Measurements from ENCODE around the gene CPTP. TPM values are rescaled to one million over a fixed set of nuclear protein-coding genes. Genes with fewer than 3 reads are reported as not detected.
A peak's percentile ranks its signal among the peaks of the same experiment; 100 is the strongest.
"Not testable (repeated sequence)": the region's sequence is repeated elsewhere in the genome, so short reads cannot be mapped to it uniquely, and the experiment has no call there.

Gene CPTP
- total RNA-seq, 2 donors from 2014 or later: 15.6 to 33.0 TPM

DNA sequence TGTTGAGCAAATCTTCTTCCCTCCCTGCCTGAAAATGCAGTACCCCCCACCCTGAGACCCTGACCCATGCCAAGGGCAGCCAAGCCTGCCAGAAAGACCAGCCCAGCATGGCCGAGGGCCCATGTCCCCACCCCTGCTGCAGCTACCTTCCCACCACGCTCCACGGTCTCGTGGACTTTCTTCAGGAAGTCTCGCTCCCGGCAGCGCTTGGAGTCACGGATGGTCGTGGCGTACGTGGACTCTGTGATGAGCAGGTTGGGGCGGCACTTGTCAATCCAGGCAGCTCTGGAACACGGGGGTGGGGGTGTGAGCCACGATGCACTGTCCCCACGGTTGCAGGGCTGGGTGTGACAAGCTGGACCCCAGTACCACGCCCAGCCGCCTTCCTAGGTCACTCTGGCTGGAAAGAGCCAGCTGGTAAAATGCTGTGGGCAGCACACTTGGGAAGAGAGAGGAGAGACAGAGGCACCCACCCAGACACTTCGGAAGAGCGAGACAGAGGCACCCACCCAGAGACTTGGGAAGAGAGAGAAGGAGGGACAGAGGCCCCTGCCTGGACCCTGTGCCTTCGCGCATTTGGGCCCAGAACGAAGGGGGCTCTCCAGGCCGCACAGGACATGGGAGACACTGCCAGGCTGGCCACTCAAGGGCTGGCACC, 9.8 kb upstream of the CPTP start:
- H3K27ac ChIP-seq: no peak overlapping the region
- no peak for DNase-seq
- intact Hi-C loops (cut with DNase I): no loop called here
- H3K9me3 ChIP-seq: no peaks in the 10 kb centered on the region
- peaks cover 9 to 32% of the 10 kb centered on the region in 2 donors for H3K36me3 ChIP-seq (replicated peaks in 1 of 2; ENCODE audit: insufficient read depth in 1 of 2, low read depth in 2 of 2)
- no peaks in the 10 kb centered on the region for H3K27me3 ChIP-seq
- TF ChIP-seq CTCF (IDR thresholded peaks at IDR 0.05) (no peak), POLR2A (IDR thresholded peaks at IDR 0.05) (no peak)
- H3K4me1 ChIP-seq: peaks cover 28% of the 10 kb centered on the region
- no peak for ATAC-seq
- H3K4me3 ChIP-seq: no peak overlapping the region
- 89 to 92% methylated on average over 15 to 23 of the region's 23 CpGs for WGBS, 2 donors

DNA sequence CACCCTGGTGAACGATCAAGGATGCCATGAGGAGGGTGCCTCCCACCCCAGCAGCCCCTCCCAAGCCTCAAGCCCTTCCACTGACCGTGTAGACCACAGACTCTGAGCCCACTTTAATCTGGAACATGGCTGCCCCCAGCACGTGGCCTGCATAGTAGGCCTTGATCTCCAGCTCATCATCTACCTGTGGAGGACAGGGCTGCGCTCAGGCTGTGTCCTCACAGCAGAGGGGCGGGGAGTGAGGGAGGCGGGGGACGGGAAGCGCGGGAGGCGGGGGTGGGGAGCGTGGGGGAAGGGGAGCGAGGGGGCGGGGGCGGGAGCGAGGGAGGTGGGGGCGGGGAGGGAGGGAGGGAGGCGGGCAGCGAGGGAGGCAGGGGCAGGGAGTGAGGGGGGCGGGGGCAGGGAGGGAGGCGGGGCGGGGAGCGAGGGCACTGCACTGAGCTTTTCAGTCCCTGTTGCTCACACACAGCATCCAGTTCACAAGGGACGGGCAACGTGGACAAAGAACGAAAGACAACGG, 9.1 kb upstream of the CPTP start:
- intact Hi-C loops (cut with DNase I): no loop called here

GRCh38 chr1:1316199-1316598, 8.4 kb upstream of the CPTP start:
- DNase-seq; H3K27ac ChIP-seq; intact Hi-C loops (cut with DNase I); H3K27me3 ChIP-seq; H3K9me3 ChIP-seq; H3K4me3 ChIP-seq; ATAC-seq: not testable (repeated sequence)
- Histone ChIP-seq H3K4me1 (peaks cover 26% of the 10 kb centered on the region), H3K36me3 (replicated peaks in 1 of 2; ENCODE audit: insufficient read depth in 1 of 2, low read depth in 2 of 2) (peaks cover 9 to 32% of the 10 kb centered on the region in 2 donors)
- WGBS, 2 donors: 89% methylated on average over 8 of the region's 8 CpGs

More for the DNA sequence above, 9.1 kb upstream of the CPTP start:
- H3K9me3 ChIP-seq: no peaks in the 10 kb centered on the region
- no peak for ATAC-seq
- no peak for TF ChIP-seq CTCF (IDR thresholded peaks at IDR 0.05)
- TF ChIP-seq POLR2A (IDR thresholded peaks at IDR 0.05): no peak
- H3K27me3 ChIP-seq: no peaks in the 10 kb centered on the region
- H3K36me3 ChIP-seq (replicated peaks in 1 of 2; ENCODE audit: insufficient read depth in 1 of 2, low read depth in 2 of 2): peaks cover 9 to 32% of the 10 kb centered on the region in 2 donors
- peaks cover 22% of the 10 kb centered on the region for H3K4me1 ChIP-seq
- no peak overlapping the region for H3K4me3 ChIP-seq
- no peak overlapping the region for H3K27ac ChIP-seq
- WGBS, 2 donors: 82 to 88% methylated on average over 7 to 13 of the region's 26 CpGs
- DNase-seq: no peak

DNA sequence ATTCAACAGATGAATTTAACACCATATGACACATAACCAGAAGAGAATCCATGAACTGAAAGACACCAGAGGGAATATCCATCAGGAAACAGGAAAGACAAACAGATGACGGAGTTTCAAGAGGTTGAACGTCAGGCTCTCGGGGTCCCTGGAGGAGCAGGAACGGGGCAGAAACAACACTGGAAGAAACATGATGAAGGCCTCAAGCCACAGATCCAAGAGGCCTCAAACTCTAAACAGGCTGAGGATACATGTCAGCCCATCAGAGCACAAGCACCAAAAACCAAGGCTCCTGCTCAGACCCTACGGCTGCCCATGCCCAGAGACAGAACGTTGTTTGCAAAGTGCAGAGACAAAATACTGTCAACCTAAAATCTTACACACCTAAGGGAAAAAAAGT, 7.2 kb upstream of the CPTP start:
- no peaks in the 10 kb centered on the region for H3K27me3 ChIP-seq
- peak overlapping the region in 2 of 4 donors; percentile 73 to 77 for H3K27ac ChIP-seq
- intact Hi-C loops (cut with DNase I): no loop called here
- TF ChIP-seq CTCF (IDR thresholded peaks at IDR 0.05) (no peak), POLR2A (IDR thresholded peaks at IDR 0.05) (no peak)
- peaks cover 37% of the 10 kb centered on the region for H3K4me1 ChIP-seq
- ATAC-seq: no peak
- no peak for DNase-seq
- peaks cover 9 to 23% of the 10 kb centered on the region in 2 donors for H3K36me3 ChIP-seq (replicated peaks in 1 of 2; ENCODE audit: insufficient read depth in 1 of 2, low read depth in 2 of 2)
- no peak overlapping the region for H3K4me3 ChIP-seq
- 87 to 93% methylated on average over 6 of the region's 6 CpGs for WGBS, 2 donors
- no peaks in the 10 kb centered on the region for H3K9me3 ChIP-seq

DNA sequence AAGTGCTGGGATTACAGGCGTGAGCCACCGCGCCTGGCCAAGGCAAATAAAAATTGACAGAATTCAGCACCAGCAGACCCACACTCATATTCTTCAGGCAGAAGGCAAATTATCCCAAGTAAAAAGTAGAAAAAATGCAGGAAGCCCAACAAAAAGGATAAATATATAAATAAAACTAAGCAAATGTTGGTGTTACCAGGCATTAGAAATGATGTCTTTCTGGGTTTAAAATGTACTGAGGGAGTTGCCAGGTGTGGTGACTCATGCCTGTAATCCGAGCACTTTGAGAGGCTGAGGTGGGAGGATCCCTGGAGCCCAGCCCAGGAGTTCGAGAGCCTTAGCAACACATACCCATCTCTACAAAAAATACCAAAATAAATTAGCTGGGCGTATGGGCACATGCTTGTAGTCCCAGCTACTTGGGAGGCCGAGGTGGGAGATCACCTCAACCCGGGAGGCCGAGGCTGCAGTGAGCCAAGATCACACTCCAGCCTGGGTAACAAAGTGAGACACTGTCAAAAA, 6.4 kb upstream of the CPTP start:
- intact Hi-C loops (cut with DNase I): no loop called here
- H3K9me3 ChIP-seq: no peaks in the 10 kb centered on the region
- peaks cover 3 to 17% of the 10 kb centered on the region in 2 donors for H3K36me3 ChIP-seq (replicated peaks in 1 of 2; ENCODE audit: insufficient read depth in 1 of 2, low read depth in 2 of 2)
- peak; percentile 82 to 91 (median 88) for DNase-seq
- H3K27ac ChIP-seq: peak overlapping the region in 3 of 4 donors; percentile 25 to 77 (median 73)
- no peak overlapping the region for H3K4me3 ChIP-seq
- WGBS, 2 donors: 69% methylated on average over 9 of the region's 9 CpGs
- ATAC-seq: peak; percentile 90
- H3K27me3 ChIP-seq: no peaks in the 10 kb centered on the region
- peaks cover 43% of the 10 kb centered on the region for H3K4me1 ChIP-seq
- no peak for TF ChIP-seq CTCF (IDR thresholded peaks at IDR 0.05)
- no peak for TF ChIP-seq POLR2A (IDR thresholded peaks at IDR 0.05)
